ENCODE measurements around the gene ADAMTS9. TPM values are rescaled to one million over a fixed set of nuclear protein-coding genes. Genes with fewer than 3 reads are reported as not detected.

ADAMTS9 gene
- polyA plus RNA-seq, 1 donor from 2014 or later = 0.32 TPM

GRCh38 chr3:64680334-64680733 lies 7.5 kb downstream of the ADAMTS9 start (continued):
- no peak for TF ChIP-seq CTCF (IDR thresholded peaks at IDR 0.05; ENCODE audit: poor library complexity, severe bottlenecking)
- no peak for TF ChIP-seq POLR2AphosphoS5 (IDR thresholded peaks at IDR 0.05)

GRCh38 chr3:64677961-64678716 lies 9.7 kb downstream of the ADAMTS9 start:
- Histone ChIP-seq H3K27ac (ENCODE audit: low read length) (no peak overlapping the region), H3K36me3 (ENCODE audit: insufficient read depth, low read length) (no peaks in the 10 kb centered on the region), H3K79me2 (replicated peaks; ENCODE audit: insufficient read depth, low read length) (no peaks in the 10 kb centered on the region), H3F3A (ENCODE audit: insufficient read depth, low read length, poor library complexity, severe bottlenecking) (no peaks in the 10 kb centered on the region), H3K9me2 (ENCODE audit: insufficient read depth, low read length) (no peaks in the 10 kb centered on the region), H3K4me2 (ENCODE audit: low read length) (no peak overlapping the region), H3K9ac (ENCODE audit: low read length) (no peak overlapping the region), H4K20me1 (ENCODE audit: insufficient read depth) (no peaks in the 10 kb centered on the region), H3K9me3 (ENCODE audit: low read length) (no peaks in the 10 kb centered on the region), H2AFZ (ENCODE audit: low read depth, low read length) (no peak overlapping the region), H3K27me3 (ENCODE audit: insufficient read depth, low read depth, low read length) (no peaks in the 10 kb centered on the region), H3K4me3 (ENCODE audit: low read length) (no peak overlapping the region)
- TF ChIP-seq SMC3 (conservative IDR thresholded peaks at IDR 0.05; ENCODE audit: poor library complexity) = no peak
- no peak for TF ChIP-seq REST (IDR thresholded peaks at IDR 0.05; ENCODE audit: borderline replicate concordance)
- TF ChIP-seq RAD21 (conservative IDR thresholded peaks at IDR 0.05) = no peak
- TF ChIP-seq EZH2 (IDR thresholded peaks at IDR 0.05; ENCODE audit: borderline replicate concordance, insufficient read depth, low read length, poor library complexity, severe bottlenecking) = no peak
- TF ChIP-seq POLR2AphosphoS5 (IDR thresholded peaks at IDR 0.05) = no peak
- no peak for TF ChIP-seq EP300 (conservative IDR thresholded peaks at IDR 0.05; ENCODE audit: poor library complexity, severe bottlenecking)
- TF ChIP-seq TAF1 (IDR thresholded peaks at IDR 0.05; ENCODE audit: low read depth) = no peak
- TF ChIP-seq CTCF (IDR thresholded peaks at IDR 0.05; ENCODE audit: poor library complexity, severe bottlenecking) = no peak
- no peak for TF ChIP-seq MXI1 (conservative IDR thresholded peaks at IDR 0.05; ENCODE audit: poor library complexity, severe bottlenecking)
